SU-DHL-6 (cell line): ENCODE data around the gene OPHN1.

Experiments
- H2AFZ ChIP-seq: fragments of 200-600 bp; sonication (generic); 2 replicates; pipeline ENCODE4 v1.6.1; 2014; ENCODE audit warnings: low read depth, mild to moderate bottlenecking, moderate library complexity, mixed read lengths, antibody characterized with exemption, low read length; ENCODE audit not compliant: severe bottlenecking
- H3F3A ChIP-seq: fragments of 200-600 bp; shearing (Covaris generic); 2 replicates; pipeline ENCODE4 v1.6.0; 2016; ENCODE audit warnings: antibody characterized with exemption, mild to moderate bottlenecking; ENCODE audit not compliant: insufficient read depth
- H3K27ac ChIP-seq: fragments of 200-600 bp; sonication (generic); 2 replicates; pipeline ENCODE4 v1.5.1; 2016; ENCODE audit warnings: low read depth, mild to moderate bottlenecking, low read length, moderate library complexity, mixed read lengths
- H3K27me3 ChIP-seq: fragments of 200-600 bp; sonication (generic), shearing (Covaris generic); 2 replicates; pipeline ENCODE4 v1.6.0; 2014; ENCODE audit warnings: mild to moderate bottlenecking, low read length
- H3K36me3 ChIP-seq: fragments of 200-600 bp; sonication (generic); 2 replicates; pipeline ENCODE4 v1.6.1; 2014; ENCODE audit warnings: mild to moderate bottlenecking, low read length, mixed read lengths
- H3K4me2 ChIP-seq: fragments of 300-600, 200-600 bp; shearing (Covaris generic), sonication (generic); 2 replicates; pipeline ENCODE4 v1.6.0; 2014; ENCODE audit warnings: low read length, low read depth, mild to moderate bottlenecking; ENCODE audit not compliant: poor library complexity, severe bottlenecking
- H3K4me3 ChIP-seq: fragments of 200-600 bp; sonication (generic); 2 replicates; pipeline ENCODE4 v1.5.1; 2014; ENCODE audit warnings: antibody characterized with exemption, low read length, mild to moderate bottlenecking, mixed read lengths; ENCODE audit not compliant: insufficient read depth, poor library complexity, severe bottlenecking
- H3K79me2 ChIP-seq: fragments of 200-600 bp; sonication (generic); 2 replicates; pipeline ENCODE4 v1.6.1; 2014; ENCODE audit warnings: mild to moderate bottlenecking, low read length, moderate library complexity; ENCODE audit not compliant: insufficient read depth
- H3K9ac ChIP-seq: fragments of 200-600 bp; sonication (generic); 2 replicates; pipeline ENCODE4 v1.7.0; 2014; ENCODE audit warnings: mild to moderate bottlenecking, low read length
- H3K9me2 ChIP-seq: fragments of 200-600 bp; sonication (generic); replicated peaks from 2 replicates; pipeline ENCODE4 v1.6.1; 2014; ENCODE audit warnings: low read length; ENCODE audit not compliant: insufficient read depth
- H3K9me3 ChIP-seq: fragments of 200-600 bp; sonication (generic); 2 replicates; pipeline ENCODE4 v1.6.1; 2014; ENCODE audit warnings: low read length, mixed read lengths; ENCODE audit not compliant: insufficient read depth
- H4K20me1 ChIP-seq: fragments of 200-600 bp; sonication (generic); 2 replicates; pipeline ENCODE4 v1.6.1; 2014; ENCODE audit warnings: low read depth, mild to moderate bottlenecking, antibody characterized with exemption, low read length, moderate library complexity, mixed read lengths
- EZH2phosphoT487 ChIP-seq: fragments of 200-600 bp; sonication (generic), shearing (Covaris generic); conservative IDR thresholded peaks from 2 replicates; pipeline ENCODE4 v1.6.1; 2018; ENCODE audit warnings: mild to moderate bottlenecking, antibody characterized with exemption, low read length, moderate library complexity, mixed read lengths
- TF ChIP-seq, protein P1 (sequence below): fragments of 200-600 bp; sonication (generic); IDR thresholded peaks from one replicate; pipeline ENCODE4 v1.5.1; 2017; ENCODE audit warnings: antibody characterized with exemption, mild to moderate bottlenecking, low read length, moderate library complexity; ENCODE audit not compliant: insufficient read depth, poor library complexity, severe bottlenecking

Gene OPHN1

DNA sequence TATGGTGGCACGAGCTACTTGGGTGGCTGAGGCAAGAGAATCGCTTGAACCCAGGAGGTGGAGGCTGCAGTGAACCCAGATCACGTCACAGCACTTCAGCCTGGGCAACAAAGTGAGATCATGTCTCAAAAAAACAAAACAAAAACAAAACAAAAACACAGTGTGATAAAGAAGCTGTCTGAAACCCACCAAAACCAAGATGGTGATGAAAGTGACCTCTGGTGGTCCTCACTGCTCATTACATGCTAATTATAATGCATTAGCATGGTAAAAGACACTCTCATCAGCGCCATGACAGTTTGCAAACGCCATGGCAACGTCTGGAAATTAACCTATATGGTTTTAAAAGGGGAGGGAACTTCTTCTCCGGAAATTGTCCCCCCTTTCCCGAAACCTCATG is 29.4 kb upstream of the OPHN1 start:
- Histone ChIP-seq H2AFZ (no peak overlapping the region), H3K9ac (no peak overlapping the region), H3K36me3 (no peaks in the 10 kb centered on the region), H3F3A (no peaks in the 10 kb centered on the region), H4K20me1 (no peaks in the 10 kb centered on the region), H3K9me3 (no peaks in the 10 kb centered on the region), H3K9me2 (no peaks in the 10 kb centered on the region), H3K79me2 (no peaks in the 10 kb centered on the region), H3K4me2 (no peak overlapping the region), H3K4me3 (no peak overlapping the region), H3K27me3 (no peaks in the 10 kb centered on the region), H3K27ac (no peak overlapping the region)
- TF ChIP-seq EZH2phosphoT487: no peak

DNA sequence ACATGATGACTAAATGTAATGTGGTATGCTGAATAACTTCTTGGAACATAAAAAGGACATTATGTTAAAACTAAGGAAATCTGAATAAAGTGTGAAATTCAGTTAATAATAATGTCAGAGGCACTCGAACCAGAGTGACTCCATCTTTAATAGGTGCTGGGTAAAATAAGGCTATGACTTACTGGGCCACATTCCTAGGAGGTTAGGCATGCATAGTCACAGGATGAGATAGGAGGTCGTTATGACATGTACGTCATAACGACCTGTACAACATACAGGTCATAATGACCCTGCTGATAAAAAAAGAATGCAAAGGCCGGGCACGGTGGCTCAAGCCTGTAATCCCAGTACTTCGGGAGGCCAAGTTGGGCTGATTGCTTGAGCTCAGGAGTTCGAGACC is 28.9 kb upstream of the OPHN1 start:
- TF ChIP-seq, protein P1, sequence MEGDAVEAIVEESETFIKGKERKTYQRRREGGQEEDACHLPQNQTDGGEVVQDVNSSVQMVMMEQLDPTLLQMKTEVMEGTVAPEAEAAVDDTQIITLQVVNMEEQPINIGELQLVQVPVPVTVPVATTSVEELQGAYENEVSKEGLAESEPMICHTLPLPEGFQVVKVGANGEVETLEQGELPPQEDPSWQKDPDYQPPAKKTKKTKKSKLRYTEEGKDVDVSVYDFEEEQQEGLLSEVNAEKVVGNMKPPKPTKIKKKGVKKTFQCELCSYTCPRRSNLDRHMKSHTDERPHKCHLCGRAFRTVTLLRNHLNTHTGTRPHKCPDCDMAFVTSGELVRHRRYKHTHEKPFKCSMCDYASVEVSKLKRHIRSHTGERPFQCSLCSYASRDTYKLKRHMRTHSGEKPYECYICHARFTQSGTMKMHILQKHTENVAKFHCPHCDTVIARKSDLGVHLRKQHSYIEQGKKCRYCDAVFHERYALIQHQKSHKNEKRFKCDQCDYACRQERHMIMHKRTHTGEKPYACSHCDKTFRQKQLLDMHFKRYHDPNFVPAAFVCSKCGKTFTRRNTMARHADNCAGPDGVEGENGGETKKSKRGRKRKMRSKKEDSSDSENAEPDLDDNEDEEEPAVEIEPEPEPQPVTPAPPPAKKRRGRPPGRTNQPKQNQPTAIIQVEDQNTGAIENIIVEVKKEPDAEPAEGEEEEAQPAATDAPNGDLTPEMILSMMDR: no peak
- TF ChIP-seq EZH2phosphoT487: no peak
- H3K36me3 ChIP-seq: no peaks in the 10 kb centered on the region
- no peaks in the 10 kb centered on the region for H3K79me2 ChIP-seq
- no peak overlapping the region for H3K27ac ChIP-seq
- no peak overlapping the region for H3K4me3 ChIP-seq
- H3F3A ChIP-seq: no peaks in the 10 kb centered on the region
- no peaks in the 10 kb centered on the region for H4K20me1 ChIP-seq
- no peaks in the 10 kb centered on the region for H3K9me2 ChIP-seq
- H3K27me3 ChIP-seq: no peaks in the 10 kb centered on the region
- no peak overlapping the region for H2AFZ ChIP-seq
- H3K9me3 ChIP-seq: no peaks in the 10 kb centered on the region
- no peak overlapping the region for H3K4me2 ChIP-seq
- no peak overlapping the region for H3K9ac ChIP-seq

DNA sequence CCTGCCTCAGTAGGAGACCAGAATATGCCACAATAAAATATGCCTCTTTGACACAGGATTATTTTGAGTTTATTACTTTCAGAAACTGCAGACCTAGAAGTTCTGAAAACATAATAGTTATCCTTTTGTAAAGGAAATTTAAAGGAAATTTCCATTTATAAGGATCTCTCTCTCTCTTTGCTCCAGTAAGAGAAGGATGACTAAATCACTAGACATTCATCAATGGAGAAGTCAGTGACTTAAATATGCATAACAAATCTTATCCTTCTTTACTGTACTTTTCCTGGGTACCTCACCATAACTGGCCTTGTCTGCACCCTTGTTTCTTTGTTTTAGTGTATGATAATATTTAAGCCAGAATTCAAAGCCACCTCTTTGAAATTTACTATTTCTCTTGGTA is 28.3 kb upstream of the OPHN1 start:
- Histone ChIP-seq H3K4me3 (no peak overlapping the region), H3F3A (no peaks in the 10 kb centered on the region), H3K36me3 (no peaks in the 10 kb centered on the region), H2AFZ (no peak overlapping the region), H4K20me1 (no peaks in the 10 kb centered on the region), H3K9ac (no peak overlapping the region), H3K79me2 (no peaks in the 10 kb centered on the region), H3K4me2 (no peak overlapping the region), H3K9me2 (no peaks in the 10 kb centered on the region), H3K27ac (no peak overlapping the region), H3K9me3 (no peaks in the 10 kb centered on the region), H3K27me3 (no peaks in the 10 kb centered on the region)
- TF ChIP-seq, protein P1: no peak
- TF ChIP-seq EZH2phosphoT487: no peak

DNA sequence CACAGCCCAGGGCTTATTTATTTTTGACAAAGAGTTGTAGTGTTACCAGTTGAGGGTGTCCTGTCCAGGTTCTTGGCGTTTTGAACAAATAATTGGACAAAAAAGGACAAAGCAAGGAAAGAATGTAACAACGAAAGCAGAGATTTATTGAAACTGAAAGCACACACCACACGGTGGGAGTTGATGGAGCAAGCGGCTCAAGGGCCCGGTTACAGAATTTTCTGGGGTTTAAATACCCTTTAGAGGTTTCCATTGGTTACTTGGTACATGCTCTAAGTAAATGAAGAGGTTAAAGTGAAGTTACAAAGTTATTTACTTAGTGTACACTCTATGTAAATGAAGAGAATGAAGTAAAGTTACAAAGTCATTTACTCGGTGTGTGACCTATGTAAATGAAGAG is 27.8 kb upstream of the OPHN1 start:
- H3K9ac ChIP-seq: no peak overlapping the region
- no peaks in the 10 kb centered on the region for H3F3A ChIP-seq
- H3K9me2 ChIP-seq: no peaks in the 10 kb centered on the region
- no peaks in the 10 kb centered on the region for H3K9me3 ChIP-seq
- H4K20me1 ChIP-seq: no peaks in the 10 kb centered on the region
- no peaks in the 10 kb centered on the region for H3K27me3 ChIP-seq
- H3K36me3 ChIP-seq: no peaks in the 10 kb centered on the region
- H3K27ac ChIP-seq: no peak overlapping the region
- TF ChIP-seq, protein P1: no peak
- TF ChIP-seq EZH2phosphoT487: no peak
- no peaks in the 10 kb centered on the region for H3K79me2 ChIP-seq
- H3K4me3 ChIP-seq: no peak overlapping the region
- H2AFZ ChIP-seq: no peak overlapping the region
- no peak overlapping the region for H3K4me2 ChIP-seq
